Activated T-helper 1 cell treated with anti-CD3 and anti-CD28 coated beads, Interleukin-12 subunit alpha, Interleukin-12 subunit beta, Interleukin-2, Interleukin-4 antibody, amounts not matched to agents 30 ng/mL and 10 ng/mL and 1 ng/mL, durations not matched to agents 14 hours and 24 hours and 36 hours (primary cell): ENCODE results near the gene TMBIM4. TPM values are rescaled to one million over a fixed set of nuclear protein-coding genes. Genes with fewer than 3 reads are reported as not detected.

Source experiments
- DNase-seq: peaks from one replicate; pipeline ENCODE4 v3.0.0; 2021; ENCODE audit warnings: low spot score
- H3K27ac Mint-ChIP-seq: one replicate; pipeline ENCODE4 v1.8.0; 2021; ENCODE audit warnings: mild to moderate bottlenecking, mixed read lengths
- H3K27me3 Mint-ChIP-seq: one replicate; pipeline ENCODE4 v1.8.0; 2022; ENCODE audit warnings: mild to moderate bottlenecking, moderate library complexity, mixed read lengths; ENCODE audit not compliant: insufficient read depth
- H3K36me3 Mint-ChIP-seq: one replicate; pipeline ENCODE4 v1.8.0; 2021; ENCODE audit warnings: low read depth, mixed read lengths
- H3K4me1 Mint-ChIP-seq: one replicate; pipeline ENCODE4 v1.8.0; 2021; ENCODE audit warnings: low read depth, mixed read lengths
- H3K4me3 Mint-ChIP-seq: one replicate; pipeline ENCODE4 v1.8.0; 2021; ENCODE audit warnings: mild to moderate bottlenecking, moderate library complexity, mixed read lengths
- H3K9me3 Mint-ChIP-seq: one replicate; pipeline ENCODE4 v1.8.0; 2021; ENCODE audit warnings: mixed read lengths
- intact Hi-C: fragments of 100-400 bp; cut with micrococcal nuclease; formaldehyde crosslinking; loops from one replicate; pipeline ENCODE4 v1.15.1; 2024
- total RNA-seq: library from RNA; stranded (reverse); gene quantifications from 2 replicates; pipeline ENCODE4 v1.2.3, GENCODE V29; 2022

The TMBIM4 gene
- total RNA-seq, 1 donor from 2014 or later: 61.9 TPM

DNA sequence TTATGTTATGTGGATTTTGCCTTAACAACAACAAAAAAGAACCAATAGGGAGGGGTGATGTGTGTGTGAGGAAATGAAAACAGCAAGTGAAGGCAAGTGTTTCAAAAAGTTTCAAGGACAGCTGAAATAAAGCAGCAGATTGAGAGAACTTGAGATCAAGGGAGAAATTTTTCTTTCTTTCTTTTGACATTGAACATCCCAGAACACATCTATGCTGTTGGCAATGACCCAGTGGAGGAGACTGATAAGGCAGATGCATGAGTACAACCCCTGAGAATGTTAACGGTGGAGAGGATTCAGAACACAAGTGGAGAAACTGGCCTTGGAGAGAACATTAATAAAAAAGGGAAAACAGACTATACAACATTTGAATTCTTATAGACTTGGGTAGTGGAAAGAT lies 42.1 kb downstream of the TMBIM4 start:
- peak overlapping the region; percentile 9 for H3K4me3 Mint-ChIP-seq
- H3K27ac Mint-ChIP-seq: no peak overlapping the region
- no peaks in the 10 kb centered on the region for H3K9me3 Mint-ChIP-seq

DNA sequence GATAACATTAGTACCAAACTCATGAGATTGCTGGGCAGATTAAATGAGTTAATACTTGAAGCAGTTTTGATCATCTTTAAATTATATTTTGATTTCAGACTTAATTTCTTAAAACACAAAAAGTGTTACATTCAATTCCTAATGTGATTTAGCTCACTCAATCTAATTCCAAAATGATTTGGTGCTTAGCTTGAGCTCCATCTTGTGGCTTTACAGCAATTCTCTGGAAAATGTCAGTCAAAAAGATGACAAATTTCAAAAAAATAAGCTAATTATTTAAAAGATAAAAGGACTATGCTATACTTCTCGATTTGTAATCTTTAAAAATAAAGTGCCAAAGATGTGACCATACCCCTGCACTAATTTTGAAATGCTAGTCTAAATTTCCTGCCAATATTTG lies 49.3 kb downstream of the TMBIM4 start:
- intact Hi-C loops: no loop called here
- Mint-ChIP-seq H3K27me3 (no peaks in the 10 kb centered on the region), H3K4me3 (no peak overlapping the region), H3K4me1 (peaks cover 24% of the 10 kb centered on the region), H3K27ac (no peak overlapping the region), H3K9me3 (no peaks in the 10 kb centered on the region), H3K36me3 (peaks cover 41% of the 10 kb centered on the region)
- no peak for DNase-seq

More for the DNA sequence above, 42.1 kb downstream of the TMBIM4 start:
- intact Hi-C loops: no loop called here
- Mint-ChIP-seq H3K36me3 (peaks cover 53% of the 10 kb centered on the region), H3K4me1 (peaks cover 59% of the 10 kb centered on the region), H3K27me3 (no peaks in the 10 kb centered on the region)
- DNase-seq: no peak

DNA sequence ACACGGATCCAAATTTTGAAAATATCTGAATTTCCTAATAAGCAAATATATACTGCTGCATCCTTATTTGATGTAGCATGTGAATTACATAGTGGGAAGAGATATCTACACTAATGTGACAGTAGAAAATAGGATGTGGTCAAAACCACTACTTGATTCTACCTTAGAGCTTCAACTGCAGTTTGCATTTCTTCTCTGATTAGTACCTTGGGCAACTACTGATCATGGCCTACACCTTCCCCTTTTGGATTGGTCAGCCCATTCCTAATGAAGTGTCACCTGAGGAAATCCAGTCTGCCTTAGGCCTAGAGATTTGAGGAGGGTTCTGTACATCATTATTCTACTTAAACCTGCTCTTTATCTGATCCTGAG lies 49.9 kb downstream of the TMBIM4 start:
- peaks cover 19% of the 10 kb centered on the region for H3K4me1 Mint-ChIP-seq

DNA sequence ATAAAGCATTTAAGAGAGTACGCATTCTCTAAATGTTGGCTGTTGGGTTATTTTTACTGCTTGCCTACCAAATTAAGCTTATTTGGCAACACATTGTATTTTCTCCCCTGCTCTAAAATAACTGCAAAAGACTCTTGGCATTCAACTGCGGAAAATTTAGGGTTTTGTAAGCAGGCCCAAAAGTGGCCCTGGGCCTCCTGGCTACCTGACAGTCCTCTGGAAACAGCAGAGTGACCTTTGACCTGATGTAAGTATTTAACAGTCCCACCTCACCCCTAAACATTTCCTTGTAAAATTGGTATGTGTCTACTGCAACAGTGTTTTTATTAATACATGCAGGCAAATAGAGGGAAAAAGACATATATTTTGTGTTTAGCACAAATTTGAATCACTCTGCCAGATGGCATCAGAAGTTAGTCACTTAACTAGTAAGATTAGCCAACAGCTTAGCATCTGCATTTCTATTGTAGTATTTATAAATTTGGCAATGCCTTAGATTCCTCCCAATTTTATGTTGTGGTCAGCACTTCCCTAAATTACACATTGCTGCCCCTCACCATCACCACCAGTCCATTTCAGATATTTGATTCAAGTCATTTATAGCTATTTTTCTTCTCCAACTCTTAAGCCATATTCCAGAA lies 50.4 kb downstream of the TMBIM4 start:
- Mint-ChIP-seq H3K27me3 (no peaks in the 10 kb centered on the region), H3K27ac (no peak overlapping the region), H3K4me3 (no peak overlapping the region), H3K36me3 (peaks cover 30% of the 10 kb centered on the region), H3K9me3 (no peaks in the 10 kb centered on the region), H3K4me1 (peaks cover 16% of the 10 kb centered on the region)
- intact Hi-C loops: no loop called here
- DNase-seq: no peak

More for the DNA sequence above, 49.9 kb downstream of the TMBIM4 start:
- H3K9me3 Mint-ChIP-seq: no peaks in the 10 kb centered on the region
- peaks cover 35% of the 10 kb centered on the region for H3K36me3 Mint-ChIP-seq
- DNase-seq: no peak
- H3K27ac Mint-ChIP-seq: no peak overlapping the region
- no peaks in the 10 kb centered on the region for H3K27me3 Mint-ChIP-seq
- intact Hi-C loops: no loop called here
- H3K4me3 Mint-ChIP-seq: no peak overlapping the region

DNA sequence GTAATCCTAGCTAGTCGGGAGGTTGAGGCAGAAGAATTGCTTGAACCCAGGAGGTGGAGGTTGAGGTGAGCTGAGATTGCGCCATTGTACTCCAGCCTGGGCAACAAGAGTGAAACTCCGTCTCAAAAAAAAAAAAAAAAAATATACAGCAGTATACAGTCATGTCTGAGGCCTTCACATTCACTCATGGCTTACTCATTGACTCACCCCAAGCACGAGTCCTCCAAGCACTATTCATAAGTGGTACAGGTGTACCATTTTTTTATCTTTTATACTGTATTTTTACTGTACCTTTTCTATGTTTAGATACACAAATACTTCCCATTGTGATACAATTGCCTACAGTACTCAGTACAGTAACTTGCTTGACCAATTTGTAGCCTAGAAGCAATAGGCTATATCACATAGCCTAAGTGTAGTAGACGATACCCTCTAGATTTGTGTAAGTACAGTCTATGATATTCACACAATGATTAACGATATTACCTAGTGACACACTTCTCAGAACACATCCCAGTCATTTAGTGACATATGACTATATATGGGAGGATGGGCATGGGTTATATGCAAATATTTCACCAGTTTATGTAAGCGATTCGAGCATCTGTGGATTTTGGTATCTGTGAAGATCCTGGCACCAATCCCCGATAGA lies 51.4 kb downstream of the TMBIM4 start:
- Mint-ChIP-seq H3K36me3 (peaks cover 23% of the 10 kb centered on the region), H3K4me3 (no peak overlapping the region), H3K9me3 (no peaks in the 10 kb centered on the region), H3K27ac (no peak overlapping the region), H3K4me1 (peaks cover 16% of the 10 kb centered on the region), H3K27me3 (no peaks in the 10 kb centered on the region)
- no peak for DNase-seq
- intact Hi-C loops: no loop called here

DNA sequence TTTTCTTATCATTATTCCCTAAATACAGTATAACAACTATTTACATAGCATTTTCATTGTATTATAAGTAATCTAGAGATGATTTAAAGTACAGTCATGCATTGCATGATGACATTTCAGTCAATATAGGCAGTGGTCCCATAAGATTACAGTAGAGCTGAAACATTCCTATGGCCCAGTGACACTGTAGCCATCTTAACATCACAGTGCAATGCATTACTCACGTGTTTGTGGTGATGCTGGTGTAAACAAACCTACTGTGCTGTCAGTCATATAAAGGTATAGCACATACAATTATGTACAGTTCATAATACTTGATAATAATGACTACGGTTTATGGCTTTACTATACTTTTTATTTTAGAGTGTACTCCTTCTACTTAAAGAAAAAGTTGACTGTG lies 52.6 kb downstream of the TMBIM4 start:
- Mint-ChIP-seq H3K36me3 (peaks cover 18% of the 10 kb centered on the region), H3K27me3 (peaks cover 2% of the 10 kb centered on the region), H3K4me3 (no peak overlapping the region), H3K9me3 (no peaks in the 10 kb centered on the region), H3K27ac (no peak overlapping the region), H3K4me1 (peaks cover 13% of the 10 kb centered on the region)
- DNase-seq: no peak
- intact Hi-C loops: no loop called here

DNA sequence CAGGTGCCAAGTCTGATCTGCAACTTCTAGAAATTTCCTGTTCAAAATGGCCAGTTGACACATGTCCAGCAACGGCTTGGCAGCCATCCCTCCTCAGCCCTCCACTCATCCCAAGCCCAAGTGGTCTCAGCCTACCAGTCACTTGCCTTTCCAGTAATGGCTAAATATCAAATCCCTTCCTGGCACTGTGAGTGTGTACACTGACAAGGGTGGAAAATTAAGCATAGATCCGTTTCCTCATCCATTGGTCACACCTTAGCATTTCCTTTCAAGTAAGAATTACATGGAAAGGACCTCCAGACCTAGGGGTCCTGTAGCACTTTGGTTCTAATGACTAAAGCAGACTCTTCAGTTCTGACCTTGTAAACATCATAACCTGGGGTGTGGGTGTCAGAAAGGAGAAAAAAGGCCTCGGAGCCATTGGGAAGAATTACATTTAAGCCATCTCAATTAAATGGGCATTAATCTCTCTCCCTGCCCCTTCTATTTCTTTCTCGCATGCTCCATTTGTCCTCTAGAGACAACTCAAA lies 54.7 kb downstream of the TMBIM4 start:
- H3K4me3 Mint-ChIP-seq: no peak overlapping the region
- H3K9me3 Mint-ChIP-seq: no peaks in the 10 kb centered on the region
- no peak overlapping the region for H3K27ac Mint-ChIP-seq
- peaks cover 7% of the 10 kb centered on the region for H3K4me1 Mint-ChIP-seq
- peaks cover 3% of the 10 kb centered on the region for H3K27me3 Mint-ChIP-seq
- DNase-seq: no peak
- intact Hi-C loops: no loop called here
- peaks cover 9% of the 10 kb centered on the region for H3K36me3 Mint-ChIP-seq

DNA sequence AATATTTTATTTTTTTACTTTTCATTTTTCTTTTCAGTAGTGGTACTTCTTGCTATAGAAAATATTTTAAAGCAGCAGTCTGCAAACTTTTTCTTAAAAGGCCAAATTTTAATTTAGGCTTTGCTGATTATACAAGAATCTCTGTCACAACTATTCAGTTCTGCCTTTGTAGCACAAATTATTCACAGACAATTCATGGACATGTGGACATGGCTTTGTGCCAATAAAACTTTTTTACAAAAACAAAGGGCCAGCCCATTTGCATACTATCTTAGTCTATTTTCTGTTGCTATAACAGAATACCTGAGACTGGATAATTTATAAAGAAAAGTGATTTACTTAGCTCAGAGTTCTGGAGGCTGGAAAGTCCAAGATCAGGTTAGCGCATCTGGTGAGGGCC lies 56.3 kb downstream of the TMBIM4 start:
- Mint-ChIP-seq H3K9me3 (no peaks in the 10 kb centered on the region), H3K27me3 (peaks cover 3% of the 10 kb centered on the region), H3K4me3 (no peak overlapping the region), H3K4me1 (peaks cover 5% of the 10 kb centered on the region), H3K27ac (no peak overlapping the region), H3K36me3 (no peaks in the 10 kb centered on the region)
- DNase-seq: no peak
- intact Hi-C loops: no loop called here

DNA sequence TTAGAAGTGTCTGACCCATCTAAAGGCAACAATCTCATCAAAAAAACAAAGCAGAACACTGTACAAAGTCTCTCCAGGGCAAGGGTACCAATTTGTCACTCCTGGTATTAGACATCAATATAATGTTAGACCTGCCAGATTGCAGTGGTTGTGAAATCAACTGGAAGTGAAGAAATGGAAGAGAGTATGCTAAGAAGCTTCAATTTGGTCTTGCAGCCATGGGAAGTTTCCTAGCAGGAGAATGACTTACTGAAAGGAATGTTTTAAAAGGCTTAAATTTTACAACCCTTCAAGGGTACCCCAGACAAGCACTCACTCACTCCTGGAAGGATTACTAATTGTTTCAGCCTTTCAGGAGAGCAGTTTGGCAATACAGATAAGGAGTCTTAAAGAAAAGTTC lies 58.2 kb downstream of the TMBIM4 start:
- H3K4me3 Mint-ChIP-seq: no peak overlapping the region
- H3K36me3 Mint-ChIP-seq: no peaks in the 10 kb centered on the region
- H3K27ac Mint-ChIP-seq: no peak overlapping the region
- no peak for DNase-seq
- H3K4me1 Mint-ChIP-seq: peaks cover 16% of the 10 kb centered on the region
- intact Hi-C loops: no loop called here
- H3K9me3 Mint-ChIP-seq: no peaks in the 10 kb centered on the region
- peaks cover 6% of the 10 kb centered on the region for H3K27me3 Mint-ChIP-seq

DNA sequence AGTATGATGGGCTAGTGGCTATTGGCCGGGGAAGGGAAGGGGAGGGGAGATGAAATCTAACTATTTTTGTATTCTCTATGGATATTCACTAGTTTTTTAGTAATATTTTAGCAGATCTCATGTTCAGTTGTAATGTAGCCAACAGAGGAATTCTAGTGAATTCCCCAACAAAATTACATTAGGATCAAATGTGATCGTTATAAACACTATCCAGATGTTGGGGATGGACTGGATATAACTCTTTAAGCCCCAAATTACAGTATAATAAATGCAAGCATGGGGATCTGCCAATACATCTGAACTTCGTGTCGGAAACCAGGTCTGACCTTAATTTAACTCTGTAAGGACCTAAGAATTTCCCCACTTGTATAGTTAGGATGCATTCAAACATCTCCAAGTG lies 60.7 kb downstream of the TMBIM4 start:
- Mint-ChIP-seq H3K4me1 (peaks cover 16% of the 10 kb centered on the region), H3K27me3 (peaks cover 8% of the 10 kb centered on the region), H3K4me3 (no peak overlapping the region), H3K27ac (no peak overlapping the region), H3K36me3 (no peaks in the 10 kb centered on the region), H3K9me3 (no peaks in the 10 kb centered on the region)
- no peak for DNase-seq
- intact Hi-C loops: loop anchor here (5.0 kb wide), 1 partner anchor 583 kb away; no protein-coding TSS in a partner anchor

DNA sequence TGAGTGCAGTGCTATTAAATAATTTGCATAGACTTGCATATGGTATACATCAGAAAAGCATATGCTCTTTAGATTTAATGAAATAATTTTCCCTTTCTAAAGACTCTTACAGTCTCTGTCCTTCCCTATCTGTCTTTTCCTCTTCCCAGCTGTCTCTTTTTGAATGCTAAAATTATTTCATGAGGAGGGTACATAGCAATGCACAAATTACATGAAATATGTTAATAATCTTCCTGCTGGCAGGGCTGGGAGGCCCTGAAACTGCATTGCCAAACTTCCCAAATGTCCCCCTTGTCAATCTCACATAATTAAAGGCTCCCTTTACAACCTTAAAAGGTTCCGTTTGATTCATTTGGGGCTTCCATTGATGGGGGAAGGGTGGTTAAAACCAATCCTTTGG lies 61.4 kb downstream of the TMBIM4 start:
- Mint-ChIP-seq H3K27me3 (peaks cover 8% of the 10 kb centered on the region), H3K27ac (no peak overlapping the region), H3K4me3 (no peak overlapping the region), H3K4me1 (peaks cover 16% of the 10 kb centered on the region), H3K9me3 (no peaks in the 10 kb centered on the region), H3K36me3 (no peaks in the 10 kb centered on the region)
- DNase-seq: no peak
- intact Hi-C loops: loop anchor here (5.0 kb wide), 1 partner anchor 584 kb away; no protein-coding TSS in a partner anchor

DNA sequence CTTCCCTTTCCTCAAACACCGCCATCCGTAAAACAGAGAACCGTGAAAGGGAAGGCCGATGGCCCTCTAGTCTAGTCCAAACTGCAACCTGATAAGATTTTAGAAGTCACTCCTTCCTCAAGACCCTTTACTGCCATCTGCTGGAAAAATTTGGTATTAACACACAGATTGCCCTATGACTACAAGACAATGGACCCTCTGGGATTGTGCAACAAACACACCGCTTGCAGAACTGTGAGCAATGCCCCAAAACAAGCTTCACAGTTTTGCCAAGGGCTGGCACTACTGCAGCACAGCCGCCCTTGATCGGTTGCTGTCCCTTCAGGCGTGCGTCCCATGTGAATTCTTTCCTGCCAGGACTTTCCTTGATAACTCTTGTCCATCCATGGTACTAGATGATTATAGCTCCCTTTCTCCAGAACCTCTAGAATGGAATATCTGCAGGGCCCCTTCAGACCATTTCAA lies 62.3 kb downstream of the TMBIM4 start:
- H3K4me3 Mint-ChIP-seq: no peak overlapping the region
- intact Hi-C loops: loop anchor here (1.0 to 5.0 kb wide), 4 partner anchors 302 to 1216 kb away; no protein-coding TSS in a partner anchor
- no peaks in the 10 kb centered on the region for H3K36me3 Mint-ChIP-seq
- DNase-seq: peak; percentile 43
- no peaks in the 10 kb centered on the region for H3K9me3 Mint-ChIP-seq
- H3K4me1 Mint-ChIP-seq: peaks cover 16% of the 10 kb centered on the region
- H3K27ac Mint-ChIP-seq: no peak overlapping the region
- H3K27me3 Mint-ChIP-seq: peaks cover 14% of the 10 kb centered on the region
